ENCODE results near the gene PERM1. TPM values are rescaled to one million over a fixed set of nuclear protein-coding genes. Genes with fewer than 3 reads are reported as not detected.
A peak's percentile ranks its signal among the peaks of the same experiment; 100 is the strongest.
"Not testable (repeated sequence)": the region's sequence is repeated elsewhere in the genome, so short reads cannot be mapped to it uniquely, and the experiment has no call there.

The PERM1 gene
- total RNA-seq, 1 experiment from 2014 or later: not detected

GRCh38 chr1:1020000-1020404 is 38.1 kb upstream of the PERM1 start, which contains the start of gene AGRN:
TSS of gene AGRN (plus strand) at chr1:1020120. CDS start at chr1:1020173, 53 bp downstream.
- intact Hi-C loops (cut with micrococcal nuclease; ENCODE audit: unreplicated experiment): loop anchor here (5.0 kb wide), 1 partner anchor 37 kb away; no protein-coding TSS in a partner anchor
- CTCF ChIA-PET: interaction anchor here (0.6 kb wide), 1 partner anchor 16 kb away, joined by 4 read pairs; no protein-coding TSS in a partner anchor
- Mint-ChIP-seq H3K4me3 (ENCODE audit: low read depth, unreplicated experiment) (peak within 1 kb of the TSS; percentile 73), H3K27me3 (ENCODE audit: unreplicated experiment) (no peaks in the 10 kb centered on the region), H3K36me3 (ENCODE audit: insufficient read depth, unreplicated experiment) (peaks cover 53% of the 10 kb centered on the region), H3K9me3 (ENCODE audit: low read depth, unreplicated experiment) (no peaks in the 10 kb centered on the region), H3K4me1 (ENCODE audit: low read depth, unreplicated experiment) (peaks cover 18% of the 10 kb centered on the region), H3K27ac (ENCODE audit: unreplicated experiment) (peak within 1 kb of the TSS; percentile 44)
- peak; percentile 50 for DNase-seq
- TF ChIP-seq, protein P1, sequence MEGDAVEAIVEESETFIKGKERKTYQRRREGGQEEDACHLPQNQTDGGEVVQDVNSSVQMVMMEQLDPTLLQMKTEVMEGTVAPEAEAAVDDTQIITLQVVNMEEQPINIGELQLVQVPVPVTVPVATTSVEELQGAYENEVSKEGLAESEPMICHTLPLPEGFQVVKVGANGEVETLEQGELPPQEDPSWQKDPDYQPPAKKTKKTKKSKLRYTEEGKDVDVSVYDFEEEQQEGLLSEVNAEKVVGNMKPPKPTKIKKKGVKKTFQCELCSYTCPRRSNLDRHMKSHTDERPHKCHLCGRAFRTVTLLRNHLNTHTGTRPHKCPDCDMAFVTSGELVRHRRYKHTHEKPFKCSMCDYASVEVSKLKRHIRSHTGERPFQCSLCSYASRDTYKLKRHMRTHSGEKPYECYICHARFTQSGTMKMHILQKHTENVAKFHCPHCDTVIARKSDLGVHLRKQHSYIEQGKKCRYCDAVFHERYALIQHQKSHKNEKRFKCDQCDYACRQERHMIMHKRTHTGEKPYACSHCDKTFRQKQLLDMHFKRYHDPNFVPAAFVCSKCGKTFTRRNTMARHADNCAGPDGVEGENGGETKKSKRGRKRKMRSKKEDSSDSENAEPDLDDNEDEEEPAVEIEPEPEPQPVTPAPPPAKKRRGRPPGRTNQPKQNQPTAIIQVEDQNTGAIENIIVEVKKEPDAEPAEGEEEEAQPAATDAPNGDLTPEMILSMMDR (IDR thresholded peaks at IDR 0.05; ENCODE audit: unreplicated experiment): no peak
- BruUV-seq (replicated peaks): no TSS peak

DNA sequence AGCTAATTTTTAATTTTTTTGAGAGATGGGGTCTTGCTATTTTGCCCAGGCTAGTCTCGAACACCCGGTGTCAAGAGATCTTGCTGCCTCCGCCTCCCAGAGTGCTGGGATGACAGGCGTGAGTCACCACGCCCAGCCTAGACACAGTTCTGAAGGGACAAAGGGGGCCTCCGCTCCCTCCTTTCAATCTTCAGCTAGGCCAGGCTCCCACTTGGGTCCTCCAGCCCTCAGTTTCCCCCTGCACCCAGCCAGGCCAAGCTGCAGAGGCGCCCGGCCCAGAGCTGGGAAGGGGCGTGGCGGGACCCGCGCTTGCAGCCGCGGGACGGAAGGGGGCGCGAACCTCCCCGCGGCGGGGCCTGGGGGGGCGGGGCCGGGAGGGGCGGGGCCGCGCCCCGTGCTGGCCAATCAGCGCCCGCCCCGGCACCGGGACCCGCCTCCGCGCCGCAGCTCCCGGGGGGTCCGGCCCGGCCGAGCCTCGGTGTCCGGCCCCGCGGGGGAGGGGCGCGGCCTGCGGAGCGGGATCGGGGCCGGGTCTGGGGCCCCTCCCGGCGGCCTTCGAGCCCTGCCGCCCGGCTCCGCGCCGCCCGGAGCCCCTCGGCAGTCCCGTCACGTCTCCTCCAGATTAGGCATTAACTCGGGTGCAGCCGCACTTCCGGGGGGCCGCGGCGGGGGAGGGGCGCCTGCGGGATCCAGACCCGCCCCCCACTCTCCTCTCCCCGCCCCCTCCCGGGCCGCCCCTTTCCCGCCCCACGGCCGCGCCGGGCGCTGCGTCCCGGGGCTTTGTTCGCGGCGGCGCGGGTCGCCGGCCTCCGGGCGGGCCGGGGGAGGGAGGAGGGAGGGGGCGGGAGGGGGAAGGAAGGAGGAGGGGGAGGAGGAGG is 37.5 kb upstream of the PERM1 start:
- TF ChIP-seq, protein P1 (IDR thresholded peaks at IDR 0.05; ENCODE audit: unreplicated experiment): no peak
- H3K36me3 Mint-ChIP-seq (ENCODE audit: insufficient read depth, unreplicated experiment): peaks cover 48% of the 10 kb centered on the region
- H3K27ac Mint-ChIP-seq (ENCODE audit: unreplicated experiment): peak overlapping the region; percentile 44
- H3K4me1 Mint-ChIP-seq (ENCODE audit: low read depth, unreplicated experiment): peaks cover 18% of the 10 kb centered on the region
- no peaks in the 10 kb centered on the region for H3K27me3 Mint-ChIP-seq (ENCODE audit: unreplicated experiment)
- peak overlapping the region; percentile 73 for H3K4me3 Mint-ChIP-seq (ENCODE audit: low read depth, unreplicated experiment)
- CTCF ChIA-PET: interaction anchor here (0.6 to 0.8 kb wide), 2 partner anchors 17 to 45 kb away, joined by 4 to 7 read pairs; no protein-coding TSS in a partner anchor
- DNase-seq: peak; percentile 91
- H3K9me3 Mint-ChIP-seq (ENCODE audit: low read depth, unreplicated experiment): no peaks in the 10 kb centered on the region
- intact Hi-C loops (cut with micrococcal nuclease; ENCODE audit: unreplicated experiment): no loop called here
- no TSS peak for BruUV-seq (replicated peaks)

GRCh38 chr1:1018321-1018685 is 36.4 kb upstream of the PERM1 start:
- CTCF ChIA-PET; H3K4me3 Mint-ChIP-seq (ENCODE audit: low read depth, unreplicated experiment); H3K9me3 Mint-ChIP-seq (ENCODE audit: low read depth, unreplicated experiment); BruUV-seq (replicated peaks); H3K27ac Mint-ChIP-seq (ENCODE audit: unreplicated experiment); intact Hi-C loops (cut with micrococcal nuclease; ENCODE audit: unreplicated experiment); H3K27me3 Mint-ChIP-seq (ENCODE audit: unreplicated experiment); DNase-seq: not testable (repeated sequence)
- Mint-ChIP-seq H3K36me3 (ENCODE audit: insufficient read depth, unreplicated experiment) (peaks cover 48% of the 10 kb centered on the region), H3K4me1 (ENCODE audit: low read depth, unreplicated experiment) (peaks cover 23% of the 10 kb centered on the region)

- BruUV-seq (replicated peaks); CTCF ChIA-PET; H3K27ac Mint-ChIP-seq (ENCODE audit: unreplicated experiment); intact Hi-C loops (cut with micrococcal nuclease; ENCODE audit: unreplicated experiment); DNase-seq; H3K4me3 Mint-ChIP-seq (ENCODE audit: low read depth, unreplicated experiment); H3K27me3 Mint-ChIP-seq (ENCODE audit: unreplicated experiment); H3K9me3 Mint-ChIP-seq (ENCODE audit: low read depth, unreplicated experiment): not testable (repeated sequence)
- peaks cover 23% of the 10 kb centered on the region for H3K4me1 Mint-ChIP-seq (ENCODE audit: low read depth, unreplicated experiment)
- peaks cover 48% of the 10 kb centered on the region for H3K36me3 Mint-ChIP-seq (ENCODE audit: insufficient read depth, unreplicated experiment)
Observed at GRCh38 chr1:1017397-1018320, 35.8 kb upstream of the PERM1 start.

Measured in Calu3 (cell line).